GM19463 (cell line): ENCODE measurements around the gene LOXL1.

Experiments used
- ATAC-seq: cut with Tn5 transposase; IDR thresholded peaks from one replicate; pipeline ENCODE4 v1.9.1; 2021; ENCODE audit warnings: mild to moderate bottlenecking, moderate library complexity; ENCODE audit not compliant: unreplicated experiment

LOXL1 gene

DNA sequence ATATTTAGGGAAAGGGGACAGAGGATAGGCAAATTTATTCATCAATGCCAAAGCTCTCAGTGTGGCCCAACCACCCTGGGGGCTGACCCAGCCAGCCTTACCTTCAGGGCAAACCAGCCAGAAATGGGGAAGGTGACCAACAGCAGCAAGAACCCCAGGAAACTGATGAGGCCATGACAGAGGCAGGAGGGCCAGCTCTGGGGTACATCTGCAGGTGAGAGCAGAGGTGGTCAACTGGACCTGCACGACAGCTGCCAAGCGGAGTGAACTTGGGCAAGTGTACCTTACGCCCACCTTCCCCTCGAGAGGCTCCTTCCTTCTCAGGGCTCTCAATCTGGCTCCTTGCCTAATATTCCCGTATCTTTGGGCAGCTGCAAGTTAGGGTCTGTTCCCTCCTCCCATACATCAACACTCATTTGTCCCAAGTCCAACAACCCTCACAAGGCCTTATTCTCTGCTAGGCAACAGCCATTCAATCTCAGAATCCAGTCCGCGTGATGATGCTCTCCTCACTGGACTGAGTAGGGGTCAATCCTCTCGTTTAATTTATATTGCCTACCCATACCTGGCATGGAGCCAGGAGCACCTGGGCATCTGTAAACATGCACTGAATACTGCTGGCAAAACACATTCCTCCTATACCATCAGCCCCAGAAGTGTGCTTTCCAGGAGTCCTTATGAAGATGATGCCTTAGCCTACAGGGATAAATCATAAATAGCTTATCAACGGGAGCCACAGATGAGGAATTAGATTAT, 64.2 kb downstream of the LOXL1 start:
- no peak for ATAC-seq

DNA sequence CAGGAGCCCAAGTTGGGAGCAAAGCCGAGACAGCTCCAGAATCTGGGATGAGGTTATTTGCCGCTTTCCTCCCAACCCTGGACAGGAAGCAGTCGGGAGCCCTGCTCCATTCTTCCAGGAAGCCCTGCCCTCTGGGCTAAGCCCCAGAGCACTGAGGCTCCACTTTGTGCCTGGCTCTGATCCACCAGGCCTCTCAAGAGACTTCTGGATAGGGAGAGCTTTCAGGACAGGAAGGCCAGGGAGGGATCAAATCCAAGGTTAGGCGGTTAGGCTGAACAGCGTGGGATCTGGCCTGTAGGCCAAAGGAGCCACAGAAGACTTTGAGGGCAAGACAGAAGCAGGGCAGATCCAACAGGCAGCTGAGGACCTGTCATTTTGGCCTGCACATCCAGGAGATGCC, 65.0 kb downstream of the LOXL1 start:
- no peak for ATAC-seq

DNA sequence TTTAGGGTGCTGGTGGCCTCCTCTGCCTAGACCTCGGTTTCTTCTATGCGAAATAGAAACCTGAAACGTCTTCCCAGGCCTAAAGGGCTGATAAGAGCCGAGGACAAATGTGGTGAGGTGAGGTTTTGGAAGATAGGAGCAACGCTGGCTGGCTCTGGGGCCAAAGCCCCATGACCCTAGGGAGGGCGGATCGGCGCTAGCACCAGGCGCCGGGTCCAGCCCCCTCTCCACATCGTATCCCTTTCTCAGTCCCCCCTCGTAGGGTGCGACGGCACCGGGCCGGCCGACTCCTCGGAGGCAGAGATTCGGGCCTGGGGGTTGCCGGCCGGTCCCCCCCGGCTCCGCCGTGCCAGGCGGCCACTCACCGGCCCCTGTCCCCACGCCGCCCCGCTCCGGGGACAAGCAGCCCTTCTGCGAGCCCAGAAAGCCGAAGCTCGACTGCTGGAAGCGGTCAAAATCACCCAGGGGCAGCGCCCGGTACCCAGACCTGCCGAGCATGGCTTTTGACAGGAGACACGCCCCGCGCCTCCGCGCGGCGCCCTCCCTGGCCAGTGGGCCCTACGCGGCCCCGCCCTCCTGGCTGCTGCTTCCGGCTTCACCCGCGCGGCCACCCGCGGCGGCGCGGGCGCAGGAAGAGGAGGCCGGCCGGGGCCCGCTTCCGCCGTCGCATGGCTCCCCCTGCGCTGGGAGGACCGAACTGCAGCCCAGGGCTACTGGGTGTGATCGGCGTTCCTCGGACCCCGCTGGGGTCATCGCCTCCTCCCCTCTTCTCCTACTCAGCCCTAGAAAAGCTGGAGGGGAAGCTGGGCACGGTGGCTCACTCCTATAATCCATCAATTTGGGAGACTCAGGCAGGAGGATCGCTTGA, 65.7 kb downstream of the LOXL1 start, which contains the start of gene STOML1:
Gene STOML1 (minus strand): TSS at position 570 of the 868 bp plus-strand sequence. CDS start 72 bp downstream, at position 498.
- ATAC-seq = peak; percentile 75

DNA sequence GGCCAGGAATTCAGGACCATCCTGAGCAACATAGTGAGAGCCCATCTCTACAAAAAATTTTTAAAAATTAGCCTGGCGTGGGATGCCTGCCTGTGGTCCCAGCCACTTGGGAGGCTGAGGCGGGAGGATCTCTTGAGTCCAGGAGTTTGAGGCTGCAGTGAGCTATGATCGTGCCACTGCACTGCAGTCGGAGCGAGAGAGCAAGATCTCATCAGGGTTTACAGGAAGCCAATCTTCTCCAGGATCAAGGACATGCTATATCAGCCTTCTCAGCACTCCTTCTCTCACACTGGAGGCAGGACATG, 66.3 kb downstream of the LOXL1 start:
- ATAC-seq = no peak

DNA sequence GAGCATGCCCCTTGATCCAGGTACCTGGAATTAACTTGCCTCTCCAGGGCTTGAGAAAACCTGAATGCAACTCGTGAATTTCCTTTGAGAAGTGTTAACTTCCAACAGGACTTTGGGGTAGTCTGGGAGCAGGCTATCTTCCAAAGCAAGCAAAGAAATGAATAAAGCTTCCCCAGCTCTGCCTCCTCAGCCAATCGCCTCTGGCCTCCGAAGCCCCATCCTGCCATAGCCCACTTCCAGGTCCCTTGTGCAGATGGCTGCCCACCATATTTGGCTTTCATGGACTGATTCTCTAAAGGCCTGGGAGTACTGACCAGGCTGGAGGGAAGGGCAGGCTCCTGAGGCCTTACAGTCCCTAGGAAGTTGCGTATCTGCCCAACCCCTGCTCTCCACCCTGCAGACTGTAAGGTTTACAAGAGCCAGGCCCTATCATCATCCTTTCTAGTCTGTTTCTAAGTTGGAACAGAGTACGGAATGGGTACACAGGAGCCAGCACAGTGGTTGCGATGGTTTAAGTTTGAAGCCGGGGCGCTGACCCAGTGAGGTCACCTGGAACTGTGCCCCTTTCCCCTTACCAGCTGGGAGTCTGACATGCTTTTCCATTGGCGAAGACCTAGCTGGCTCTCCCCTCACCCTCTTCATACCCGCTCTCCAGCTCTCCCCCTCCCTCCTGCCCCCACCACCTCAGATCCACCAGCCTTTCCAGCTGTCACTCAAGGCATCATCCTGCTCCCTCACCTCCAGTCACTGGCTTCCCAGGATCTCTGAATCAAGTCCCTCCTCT, 67.1 kb downstream of the LOXL1 start:
- ATAC-seq = no peak

DNA sequence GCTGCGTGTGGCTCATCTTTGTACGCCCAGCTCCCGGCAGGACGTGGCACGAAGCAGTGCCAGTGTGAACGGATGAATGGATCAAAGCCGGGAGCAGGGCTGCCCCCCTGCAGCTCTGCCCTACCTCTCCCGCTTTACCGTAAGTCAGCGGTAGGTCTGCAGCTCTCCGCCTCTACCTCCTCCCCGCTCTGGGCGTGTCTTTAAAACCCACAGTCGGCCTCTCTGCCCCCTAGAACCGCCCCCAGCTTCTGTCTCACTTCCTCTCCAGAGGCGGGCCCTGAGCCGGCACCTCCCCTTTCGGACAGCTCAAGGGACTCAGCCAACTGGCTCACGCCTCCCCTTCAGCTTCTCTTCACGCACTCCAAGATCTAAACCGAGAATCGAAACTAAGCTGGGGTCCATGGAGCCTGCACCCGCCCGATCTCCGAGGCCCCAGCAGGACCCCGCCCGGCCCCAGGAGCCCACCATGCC, 68.2 kb downstream of the LOXL1 start, which contains the start of gene PML:
Gene PML (plus strand): TSS at position 304 of the 471 bp plus-strand sequence. CDS start 97 bp downstream, at position 401.
- ATAC-seq = peak; percentile 67

DNA sequence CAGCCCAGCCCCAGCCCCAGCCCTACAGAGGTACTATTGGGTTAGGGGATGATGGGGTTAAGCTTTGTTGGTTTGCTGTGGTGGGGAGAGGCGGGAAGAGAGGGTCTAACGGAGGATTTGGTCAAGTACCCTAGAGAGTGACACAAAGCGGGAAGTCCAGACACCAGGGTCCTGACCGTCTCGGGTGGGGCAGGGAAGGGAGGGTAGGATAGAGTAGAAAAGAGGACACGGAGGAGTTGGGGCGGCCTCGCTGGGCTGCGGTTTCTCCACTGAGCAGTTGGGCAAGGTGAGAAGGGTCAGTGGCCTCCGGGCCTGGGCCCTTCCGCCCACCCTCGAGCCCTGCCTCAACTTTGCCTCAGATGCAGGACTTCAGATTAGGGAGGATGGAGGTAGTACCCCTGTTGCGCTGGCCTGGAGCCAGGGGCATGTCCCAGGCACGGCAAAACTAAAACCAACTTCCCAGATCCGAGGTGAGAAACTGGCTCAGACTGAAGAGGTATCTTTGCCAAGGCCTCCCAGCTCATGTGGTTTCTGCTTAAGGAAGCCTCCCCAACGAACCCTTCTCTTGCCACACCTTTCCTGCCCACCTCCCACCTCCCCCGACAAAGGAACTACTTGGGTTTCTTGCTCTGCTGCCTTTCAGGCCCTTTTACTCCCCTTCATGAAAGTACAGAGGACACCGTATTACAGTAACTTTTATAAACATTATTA, 68.8 kb downstream of the LOXL1 start:
- no peak for ATAC-seq

DNA sequence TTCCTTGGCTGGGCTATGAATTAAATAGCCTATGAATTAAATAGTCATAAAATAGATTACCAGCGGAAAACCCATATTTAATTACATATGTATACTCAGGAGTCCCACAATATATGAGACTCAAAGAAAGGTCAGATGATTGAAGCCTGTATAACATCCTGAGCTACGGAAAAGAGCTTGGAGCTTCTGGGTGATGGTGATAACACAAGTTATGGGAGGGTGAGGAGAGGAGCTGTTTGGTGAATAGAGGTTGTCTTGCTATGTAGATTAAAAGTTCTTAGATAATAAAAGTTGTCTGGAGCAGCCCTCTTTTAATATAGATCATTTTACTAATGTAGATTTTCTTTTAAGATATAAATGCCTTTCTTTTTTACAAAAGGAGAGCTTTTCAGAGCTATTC, 70.0 kb downstream of the LOXL1 start:
- ATAC-seq = no peak

DNA sequence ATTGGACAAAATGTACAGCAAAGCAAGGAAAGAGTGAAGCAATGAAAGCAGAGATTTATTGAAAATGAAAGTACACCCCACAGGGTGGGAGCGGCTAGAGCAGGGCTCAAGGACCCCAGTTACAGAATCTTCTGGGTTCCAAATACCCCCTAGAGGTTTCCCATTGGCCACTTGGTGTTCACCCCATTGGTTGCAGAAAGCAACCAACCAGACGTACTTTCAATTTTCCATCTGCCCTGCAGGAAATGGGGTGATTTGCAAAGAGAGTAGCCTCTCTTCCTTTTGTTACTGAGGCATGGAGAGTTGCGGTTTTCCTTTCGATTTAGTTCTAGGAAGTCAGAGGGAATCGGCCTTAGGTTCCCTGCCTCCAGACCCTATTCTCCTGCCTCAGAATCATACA, 70.7 kb downstream of the LOXL1 start:
- ATAC-seq = no peak

DNA sequence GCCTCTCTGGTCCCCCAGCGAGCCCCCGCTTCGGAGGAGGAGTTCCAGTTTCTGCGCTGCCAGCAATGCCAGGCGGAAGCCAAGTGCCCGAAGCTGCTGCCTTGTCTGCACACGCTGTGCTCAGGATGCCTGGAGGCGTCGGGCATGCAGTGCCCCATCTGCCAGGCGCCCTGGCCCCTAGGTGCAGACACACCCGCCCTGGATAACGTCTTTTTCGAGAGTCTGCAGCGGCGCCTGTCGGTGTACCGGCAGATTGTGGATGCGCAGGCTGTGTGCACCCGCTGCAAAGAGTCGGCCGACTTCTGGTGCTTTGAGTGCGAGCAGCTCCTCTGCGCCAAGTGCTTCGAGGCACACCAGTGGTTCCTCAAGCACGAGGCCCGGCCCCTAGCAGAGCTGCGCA, 71.7 kb downstream of the LOXL1 start:
- no peak for ATAC-seq
